SU-DHL-6 (cell line): ENCODE measurements around the gene CCDC142.

Experiments
- CTCF ChIP-seq: fragments of 200-600 bp; sonication (generic); IDR thresholded peaks from one replicate; pipeline ENCODE4 v1.5.1; 2017; ENCODE audit warnings: antibody characterized with exemption, mild to moderate bottlenecking, low read length, moderate library complexity; ENCODE audit not compliant: insufficient read depth, poor library complexity, severe bottlenecking
- EZH2phosphoT487 ChIP-seq: fragments of 200-600 bp; sonication (generic), shearing (Covaris generic); conservative IDR thresholded peaks from 2 replicates; pipeline ENCODE4 v1.6.1; 2018; ENCODE audit warnings: mild to moderate bottlenecking, antibody characterized with exemption, low read length, moderate library complexity, mixed read lengths

GRCh38 chr2:74524955-74525716 lies 42.3 kb upstream of the CCDC142 start:
- TF ChIP-seq CTCF (no peak), EZH2phosphoT487 (no peak)
